Esophagus muscularis mucosa (tissue), 3 donors: ENCODE measurements around the gene NAA25.

Source experiments
- CTCF ChIP-seq, 3 experiments: fragments of 200-600 bp in 2 of 3; fragments of 450-650 bp in 1 of 3; sonication (generic) in 2 of 3; IDR thresholded peaks; one replicate each; pipeline ENCODE4 v1.5.1; 2017 to 2019; ENCODE audit warnings: antibody characterized with exemption in 3 of 3, mild to moderate bottlenecking in 2 of 3, moderate library complexity in 1 of 3
- POLR2A ChIP-seq: fragments of 450-650 bp; IDR thresholded peaks from one replicate; pipeline ENCODE4 v1.6.1; 2017; ENCODE audit warnings: antibody characterized with exemption, moderate library complexity, mild to moderate bottlenecking, low read depth

GRCh38 chr12:112000820-112001219, 107.8 kb downstream of the NAA25 start:
- TF ChIP-seq POLR2A (no peak), CTCF (IDR thresholded peaks at IDR 0.05) (no peak)
